Activated CD4-positive, alpha-beta T cell treated with anti-CD3 and anti-CD28 coated beads, Interleukin-2, amount 50 U/mL, for 4 hours (primary cell): Measurements from ENCODE around the gene SLC16A8.

ENCODE experiments used
- DNase-seq, 2 experiments: peaks; one replicate each; pipeline ENCODE4 v3.0.0-alpha.2; 2020

Gene SLC16A8

GRCh38 chr22:38070250-38070921 lies 13.6 kb downstream of the SLC16A8 start:
- DNase-seq, result no peak

DNA sequence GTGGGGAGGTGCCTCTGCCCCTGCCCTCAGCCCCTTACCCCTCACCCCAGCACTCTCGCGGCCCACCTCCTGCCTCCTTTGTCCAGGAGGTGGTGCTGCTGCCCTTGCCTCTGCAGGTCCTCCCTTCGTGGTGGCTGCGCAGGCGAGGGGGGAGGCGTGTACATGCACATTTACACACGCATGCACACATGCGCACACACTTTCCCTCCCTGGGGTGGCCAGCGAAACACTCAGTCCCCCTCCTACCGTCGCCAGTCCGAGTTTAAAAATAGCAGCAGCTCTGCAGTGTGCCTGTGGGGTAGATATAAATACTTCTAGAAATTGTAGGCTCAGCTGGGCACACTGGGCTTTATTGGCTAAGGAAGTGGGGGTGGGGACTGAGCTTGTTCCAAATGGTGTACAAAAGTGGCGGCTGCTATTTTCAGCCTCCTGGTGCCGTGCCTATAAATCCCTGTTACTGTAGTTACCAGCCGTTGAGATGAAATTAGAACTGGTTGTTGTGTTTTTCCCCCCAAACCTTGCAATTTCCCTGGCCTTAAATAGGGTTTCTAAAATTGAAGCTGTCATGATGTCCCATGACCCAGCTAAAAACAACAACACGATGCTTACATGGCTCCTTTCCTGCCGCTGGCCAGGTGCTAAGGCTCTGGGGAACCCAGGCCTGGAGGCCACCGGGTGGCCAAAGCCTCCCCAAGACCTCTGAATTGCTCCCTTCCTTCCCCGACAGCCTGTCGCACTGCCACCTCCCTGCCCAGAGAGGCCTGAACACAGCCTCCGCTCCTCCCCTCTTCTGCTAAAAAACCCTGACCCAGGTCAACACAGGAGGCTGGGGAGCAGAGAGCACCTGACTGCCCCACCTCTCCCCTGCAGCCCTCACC lies 14.4 kb downstream of the SLC16A8 start:
- no peak for DNase-seq

DNA sequence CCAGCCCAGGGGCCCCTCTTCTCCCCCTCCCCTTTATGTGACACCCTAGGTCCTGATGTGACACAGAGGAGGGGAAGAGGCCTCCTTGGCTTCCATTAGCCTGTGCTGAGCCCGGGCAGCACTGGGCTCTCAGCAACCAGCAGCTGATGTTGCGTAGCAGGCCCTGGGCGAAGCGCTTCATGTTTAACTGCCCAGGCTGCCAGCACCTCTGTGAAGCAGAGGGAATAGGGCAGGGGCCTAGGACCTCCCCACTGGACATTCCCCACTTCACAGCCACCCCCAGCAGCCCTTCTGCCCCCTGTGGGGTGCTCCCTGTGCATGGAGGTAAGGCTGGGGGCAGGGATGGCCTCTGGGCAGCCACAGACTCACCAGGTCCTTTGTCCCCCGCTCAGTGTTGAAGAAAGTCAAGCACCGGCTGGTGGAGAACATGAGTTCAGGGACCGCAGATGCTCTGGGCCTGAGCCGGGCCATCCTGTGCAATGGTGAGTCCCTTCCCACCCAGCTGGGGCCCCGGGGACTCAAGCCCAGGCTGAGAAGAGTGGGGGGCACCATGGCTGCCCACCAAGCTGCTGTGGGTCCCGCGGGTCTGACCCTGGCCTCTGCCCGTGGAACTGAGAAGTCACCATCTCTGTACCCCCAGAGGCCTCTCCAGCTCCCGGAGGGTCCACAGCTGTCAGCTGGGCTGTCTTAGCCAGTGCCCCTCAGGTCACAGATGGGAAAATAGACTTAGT lies 15.2 kb downstream of the SLC16A8 start:
- DNase-seq, result no peak

DNA sequence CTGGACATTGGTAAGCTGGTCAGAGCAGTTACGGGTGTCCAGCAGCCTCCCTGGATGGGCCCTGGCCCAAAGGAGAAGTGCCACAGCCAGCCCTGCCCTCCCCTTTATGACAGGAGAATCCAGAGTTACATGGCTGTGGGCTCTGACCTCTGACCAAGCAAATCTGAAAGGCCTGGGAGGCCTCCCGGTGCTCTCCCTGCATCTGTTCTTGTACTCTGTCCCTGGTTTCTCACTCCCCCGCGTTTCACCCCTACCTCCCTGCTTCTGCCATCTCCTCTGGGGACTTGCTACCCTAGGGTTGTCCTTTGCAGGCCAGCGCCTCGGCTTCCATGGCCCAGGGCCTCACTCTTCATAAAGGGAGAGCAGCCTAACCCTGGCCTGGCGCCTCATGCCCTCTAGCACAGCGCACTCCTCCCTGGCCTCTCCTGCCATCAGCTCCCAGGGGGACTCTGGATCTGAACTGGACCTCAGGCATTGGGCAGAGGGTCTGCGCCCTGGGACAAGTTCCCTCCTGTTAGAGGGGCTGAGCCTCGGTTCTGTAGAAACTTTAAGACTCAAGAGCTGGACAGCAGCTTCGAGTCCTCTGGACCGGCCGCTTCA lies 16.1 kb downstream of the SLC16A8 start:
- no peak for DNase-seq

GRCh38 chr22:38067028-38067415 lies 17.0 kb downstream of the SLC16A8 start:
- no peak for DNase-seq

- no peak for DNase-seq
Observed at GRCh38 chr22:38066381-38067027, 17.5 kb downstream of the SLC16A8 start.

DNA sequence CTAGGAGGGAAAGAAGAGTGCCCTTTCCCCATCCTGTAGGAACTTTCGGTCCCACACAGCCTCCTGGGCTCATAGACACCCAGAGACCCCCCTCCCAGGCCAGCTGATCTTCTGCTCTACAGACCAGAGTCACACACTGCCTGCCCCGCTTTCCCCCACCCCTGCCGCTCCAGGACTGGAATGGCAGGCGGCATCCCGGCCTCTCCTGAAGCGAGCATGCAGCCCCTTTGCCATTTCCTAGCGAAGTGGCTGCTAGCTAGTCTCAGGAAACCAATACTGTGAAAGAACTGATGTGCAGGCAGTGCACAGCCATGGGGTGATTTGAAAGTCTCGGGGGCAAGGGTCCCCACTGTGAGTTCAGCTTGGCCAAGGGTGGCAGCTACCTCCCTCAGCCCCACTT lies 18.4 kb downstream of the SLC16A8 start:
- no peak for DNase-seq

GRCh38 chr22:38062791-38063190 lies 21.2 kb downstream of the SLC16A8 start:
- DNase-seq, result no peak

- peak; percentile 68 to 72 for DNase-seq
Observed at GRCh38 chr22:38056969-38057891, 26.8 kb downstream of the SLC16A8 start, which contains the start of gene PICK1. TSS of gene PICK1 (plus strand) at chr22:38057404. CDS start at chr22:38057810, 406 bp downstream.

DNA sequence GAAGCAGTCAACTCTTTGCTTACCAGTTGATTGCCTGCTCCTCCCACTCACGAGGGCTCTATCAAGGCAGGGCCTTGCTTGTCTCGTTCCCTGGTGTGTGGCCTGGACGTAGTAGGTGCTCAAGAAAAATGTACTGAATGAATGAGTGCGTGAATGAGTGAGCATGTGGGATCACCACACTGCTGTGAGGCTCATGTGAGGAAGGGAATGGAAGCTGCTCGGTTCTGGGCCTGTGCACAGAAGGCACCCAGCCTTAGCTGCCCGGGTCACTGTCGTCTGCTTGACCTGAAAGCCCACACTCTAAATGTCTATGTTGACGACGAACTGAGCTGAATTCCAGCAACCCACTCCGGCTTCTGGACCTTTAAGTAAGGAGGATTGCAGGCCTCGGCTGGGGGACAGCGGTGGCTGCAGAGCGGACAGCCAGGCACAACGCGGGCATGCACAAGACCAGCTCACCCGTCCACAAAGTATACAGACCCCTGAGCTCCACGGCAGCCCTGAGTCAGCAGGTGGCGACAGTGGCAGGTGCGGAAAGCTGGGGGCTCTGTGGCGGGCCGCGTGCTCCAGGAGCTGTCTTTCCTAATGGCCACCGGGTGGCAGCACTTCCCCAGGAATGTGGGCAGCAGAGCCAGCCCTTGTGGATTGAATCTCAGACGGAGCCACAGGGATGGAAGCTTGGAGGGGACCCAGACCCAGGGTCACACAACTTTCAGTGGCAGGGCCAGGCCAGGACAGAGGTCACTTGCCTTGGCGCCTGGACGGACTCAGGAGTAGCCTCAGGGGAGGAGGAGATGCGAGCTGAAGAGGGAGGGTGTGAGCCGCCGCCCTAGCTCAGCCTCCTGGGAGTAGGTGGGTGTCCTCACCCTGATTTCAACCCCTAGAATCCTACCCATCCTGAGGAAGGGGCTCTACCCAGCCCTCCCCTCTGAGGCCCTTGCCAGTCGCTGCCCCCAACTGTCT lies 31.8 kb downstream of the SLC16A8 start:
- DNase-seq, result peak; percentile 69 to 70

- DNase-seq, result no peak
Observed at GRCh38 chr22:38051261-38051660, 32.7 kb downstream of the SLC16A8 start.

- DNase-seq, result no peak
Observed at GRCh38 chr22:38050720-38051119, 33.3 kb downstream of the SLC16A8 start.

DNA sequence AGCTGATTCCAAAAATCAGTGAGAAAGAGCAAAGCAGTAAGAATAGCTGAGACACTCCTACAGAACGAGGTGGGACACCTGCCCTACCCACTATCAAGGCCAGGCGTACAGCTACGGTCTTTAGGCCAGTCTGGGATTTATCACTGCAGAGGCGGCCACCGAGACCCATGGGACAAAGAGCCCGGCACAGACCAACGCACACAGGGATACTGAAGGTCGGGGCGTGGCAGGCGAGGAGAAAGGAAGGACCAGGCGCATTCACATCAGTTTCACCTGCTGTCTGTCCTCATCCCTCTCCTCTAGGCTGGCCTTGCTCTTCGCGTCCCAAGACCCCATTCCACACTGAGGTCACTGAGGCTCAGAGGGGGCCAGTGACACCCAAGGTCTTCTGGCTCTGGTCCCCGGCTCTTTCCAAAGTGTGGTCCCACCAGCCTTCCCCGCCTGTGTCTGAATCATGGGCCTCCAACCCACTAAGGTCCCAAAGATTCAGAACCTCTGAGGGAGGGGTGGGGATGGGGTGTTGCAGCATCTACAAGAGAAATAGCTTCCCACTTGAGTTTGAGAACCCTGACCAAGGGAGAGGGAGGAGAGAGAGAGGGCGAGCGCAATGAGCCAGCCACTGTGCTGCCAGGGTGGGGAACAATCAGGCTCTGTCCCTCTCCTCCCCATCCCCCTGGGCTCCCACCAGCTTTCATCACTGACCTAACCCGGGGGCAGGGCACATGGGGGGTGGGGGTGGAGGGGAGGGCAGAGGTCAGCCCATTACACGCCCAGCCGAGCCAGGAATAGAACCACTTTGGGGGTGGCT lies 34.0 kb downstream of the SLC16A8 start:
- DNase-seq, result no peak

DNA sequence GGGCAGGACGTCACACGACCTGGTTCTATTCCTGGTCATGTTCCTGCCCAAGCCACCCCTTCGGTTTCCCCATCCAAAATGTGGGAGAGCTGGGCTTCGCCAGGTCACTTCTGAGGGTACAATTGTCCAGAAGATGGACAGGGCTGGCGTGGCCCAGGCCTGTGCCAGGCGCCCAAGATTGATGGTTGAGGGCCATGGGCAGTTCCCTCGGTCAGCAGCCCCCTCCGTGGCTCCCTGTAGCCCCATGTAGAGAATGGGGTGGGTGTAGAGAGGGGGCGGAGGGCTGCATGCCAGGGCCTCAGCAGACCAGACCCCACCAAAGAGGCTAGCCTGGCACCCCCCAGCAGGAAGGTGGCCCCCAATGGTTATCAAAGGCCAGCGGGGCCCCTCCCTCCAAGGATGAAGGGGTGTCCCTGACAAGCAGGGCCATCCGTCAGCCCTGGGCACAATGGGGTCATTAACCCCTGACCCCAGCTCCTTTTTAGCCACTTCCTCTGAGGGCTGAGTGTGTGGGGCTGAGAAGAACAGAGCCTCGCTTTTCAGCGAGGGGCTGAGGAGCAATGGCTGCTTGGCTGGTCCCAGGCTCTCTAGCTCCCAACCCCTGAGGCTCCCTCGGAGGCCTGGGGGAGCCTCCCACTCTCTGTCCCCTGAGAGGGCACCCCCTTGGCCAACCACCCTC lies 37.8 kb downstream of the SLC16A8 start:
- DNase-seq, result no peak

DNA sequence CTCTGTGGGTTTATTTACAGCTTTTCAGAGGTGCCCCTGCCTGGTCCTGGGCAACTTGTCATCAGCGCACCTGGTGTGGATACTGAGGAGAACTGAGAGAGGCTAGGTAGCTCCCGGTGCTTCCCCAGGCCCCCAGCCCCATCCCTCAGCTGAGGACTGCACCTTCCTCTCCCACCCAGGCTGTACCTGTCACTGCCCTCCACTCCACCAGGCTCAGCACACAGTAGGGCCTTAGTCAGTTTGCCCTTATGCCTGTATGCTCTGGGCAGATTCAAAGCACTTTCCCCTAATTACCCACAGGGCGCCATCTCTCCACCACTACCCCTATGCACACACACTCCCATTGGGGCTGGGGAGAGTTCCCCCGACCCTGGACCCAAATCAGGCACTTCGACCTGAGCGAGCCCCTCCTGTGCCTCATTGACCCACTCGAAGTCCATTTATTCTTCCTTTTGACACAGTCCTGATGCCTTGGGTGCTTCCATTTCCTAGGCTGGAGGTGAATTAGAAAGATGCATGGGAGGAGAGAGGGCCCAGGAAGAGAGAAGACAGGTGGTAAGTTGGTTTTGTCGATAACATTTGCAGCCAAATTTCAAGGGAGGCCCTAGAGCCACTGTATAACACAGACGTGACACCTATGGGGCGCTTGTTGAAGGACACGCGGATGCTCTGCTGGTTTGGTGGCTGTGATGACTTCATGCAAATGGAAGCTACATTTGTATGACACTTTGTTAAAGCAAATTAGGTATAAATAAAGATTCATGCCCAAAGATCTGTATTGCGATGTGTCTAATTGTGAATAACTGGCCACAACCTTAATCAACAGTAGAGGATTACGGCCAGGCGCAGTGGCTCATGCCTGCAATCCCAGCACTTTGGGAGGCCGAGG lies 40.6 kb downstream of the SLC16A8 start:
- DNase-seq, result no peak

DNA sequence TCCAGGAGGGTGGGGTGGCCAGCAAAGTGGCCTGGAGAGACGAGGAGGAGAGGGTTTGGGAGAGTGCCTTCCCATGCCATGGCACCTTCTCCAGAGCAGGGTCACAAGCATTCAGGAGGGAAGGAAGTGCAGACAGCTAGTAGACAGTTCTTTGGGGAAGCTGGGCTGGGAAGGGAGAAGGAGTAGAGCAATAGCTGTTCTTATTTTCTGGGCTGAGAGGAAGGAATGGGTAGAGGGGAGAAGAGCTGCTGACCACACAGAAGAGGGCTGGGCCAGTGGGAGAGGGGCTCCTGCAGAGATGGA lies 41.5 kb downstream of the SLC16A8 start:
- no peak for DNase-seq

- DNase-seq, result no peak
Observed at GRCh38 chr22:38041760-38042487, 42.1 kb downstream of the SLC16A8 start.
